GM12801 (cell line): ENCODE data around the gene SSTR4.

Source experiments
- CTCF ChIP-seq: IDR thresholded peaks from one replicate; pipeline ENCODE4 v1.5.1; 2011; ENCODE audit warnings: control low read depth; ENCODE audit not compliant: insufficient read length; ENCODE audit errors: extremely low read depth

The SSTR4 gene

GRCh38 chr20:23009636-23010035 is 25.5 kb upstream of the SSTR4 start:
- no peak for TF ChIP-seq CTCF

- no peak for TF ChIP-seq CTCF
Measured at GRCh38 chr20:23010096-23010495, 25.0 kb upstream of the SSTR4 start.

GRCh38 chr20:23011008-23011721 is 23.9 kb upstream of the SSTR4 start:
- no peak for TF ChIP-seq CTCF

GRCh38 chr20:23013429-23013828 is 21.7 kb upstream of the SSTR4 start:
- TF ChIP-seq CTCF, result no peak

GRCh38 chr20:23017516-23017915 is 17.6 kb upstream of the SSTR4 start:
- no peak for TF ChIP-seq CTCF

GRCh38 chr20:23018432-23018831 is 16.7 kb upstream of the SSTR4 start:
- TF ChIP-seq CTCF, result no peak

- TF ChIP-seq CTCF, result no peak
Measured at GRCh38 chr20:23018941-23019340, 16.2 kb upstream of the SSTR4 start.

GRCh38 chr20:23019403-23019802 is 15.7 kb upstream of the SSTR4 start:
- TF ChIP-seq CTCF, result no peak
